NB4 (cell line): ENCODE results near the gene DOK7.

Source experiments
- MAX ChIP-seq: IDR thresholded peaks from 2 replicates; pipeline ENCODE4 v1.6.1; 2011; ENCODE audit warnings: low read depth, low read length
- POLR2A ChIP-seq: IDR thresholded peaks from 2 replicates; pipeline ENCODE4 v1.6.1; 2011; ENCODE audit warnings: mild to moderate bottlenecking; ENCODE audit not compliant: insufficient read length; ENCODE audit errors: extremely low read depth

- TF ChIP-seq MAX (0 out of 2 replicates have a peak, but pooled peaks have one; percentile 19), POLR2A (no peak)
Observed at GRCh38 chr4:3480528-3481112, 17.5 kb downstream of the DOK7 start.
